CD4-positive, alpha-beta T cell treated with Interferon gamma for 1 hour (primary cell): ENCODE data around the gene PLBD1.

Experiments used
- DNase-seq: peaks from one replicate; pipeline ENCODE4 v3.0.0-alpha.2; 2020

Gene PLBD1

GRCh38 chr12:14482361-14482760 lies 85.3 kb downstream of the PLBD1 start:
- DNase-seq: no peak

GRCh38 chr12:14481201-14481600 lies 86.5 kb downstream of the PLBD1 start:
- no peak for DNase-seq

DNA sequence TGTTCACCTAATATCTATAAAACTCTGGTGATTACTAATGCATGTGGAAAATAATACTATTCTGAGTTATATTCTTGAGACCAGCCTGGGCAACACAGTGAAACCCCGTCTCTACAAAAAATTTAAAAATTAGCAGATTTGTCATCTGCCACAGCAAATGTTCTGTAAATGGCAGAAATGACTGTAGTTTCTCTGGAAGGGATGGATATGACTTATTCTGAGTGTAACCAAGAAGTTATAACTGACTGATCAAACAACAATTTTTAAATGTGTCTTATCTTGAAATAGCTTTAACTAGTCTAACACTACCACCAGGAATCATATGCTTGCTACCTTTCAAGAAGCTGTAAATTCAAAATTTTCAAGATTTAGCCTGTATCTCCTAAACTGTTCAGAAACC lies 88.7 kb downstream of the PLBD1 start:
- no peak for DNase-seq

DNA sequence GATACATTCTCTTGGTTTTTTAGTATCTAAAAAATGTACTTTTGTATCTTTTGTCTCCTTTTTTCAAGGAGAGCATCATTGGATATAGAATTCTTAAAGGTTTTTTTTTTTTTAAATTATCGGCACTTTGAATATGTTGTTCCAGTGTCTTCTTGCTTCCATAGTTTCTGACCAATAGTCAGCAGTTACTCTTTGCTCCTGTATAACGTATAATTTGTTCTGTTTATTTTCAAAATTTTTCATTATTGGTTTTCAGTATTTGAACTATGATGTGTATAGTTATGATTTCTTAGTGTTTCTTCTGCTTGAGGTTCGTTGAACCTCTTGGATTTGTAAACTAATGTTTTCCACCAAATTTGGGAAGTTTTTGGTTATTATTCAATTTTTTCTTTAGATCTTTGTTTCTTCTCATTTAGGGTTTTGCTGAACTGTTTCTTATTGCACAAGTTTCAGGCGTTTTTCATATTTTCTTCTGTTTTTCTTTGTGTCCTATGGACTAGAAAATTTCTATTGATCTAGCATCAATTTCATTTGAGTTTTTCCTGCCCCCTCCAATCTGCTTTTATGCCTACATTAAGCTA lies 93.9 kb downstream of the PLBD1 start:
- no peak for DNase-seq

DNA sequence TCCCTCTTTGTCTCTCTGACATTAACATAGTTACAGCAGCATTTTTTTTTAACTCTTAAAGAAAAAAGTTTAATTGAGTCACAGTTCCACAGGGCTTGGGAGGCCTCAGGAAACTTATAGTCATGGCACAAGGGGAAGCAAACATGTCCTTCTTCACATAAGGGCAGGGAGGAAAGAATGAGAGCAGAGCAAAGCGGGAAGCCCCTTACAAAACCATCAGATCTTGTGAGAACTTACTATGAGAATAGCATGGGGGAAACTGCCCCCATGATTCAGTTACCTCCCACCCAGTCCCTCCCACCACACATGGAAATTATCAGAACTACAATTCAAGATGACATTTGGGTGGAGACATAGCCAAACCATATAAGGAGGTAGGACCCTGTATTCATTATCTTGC lies 96.2 kb downstream of the PLBD1 start:
- no peak for DNase-seq

DNA sequence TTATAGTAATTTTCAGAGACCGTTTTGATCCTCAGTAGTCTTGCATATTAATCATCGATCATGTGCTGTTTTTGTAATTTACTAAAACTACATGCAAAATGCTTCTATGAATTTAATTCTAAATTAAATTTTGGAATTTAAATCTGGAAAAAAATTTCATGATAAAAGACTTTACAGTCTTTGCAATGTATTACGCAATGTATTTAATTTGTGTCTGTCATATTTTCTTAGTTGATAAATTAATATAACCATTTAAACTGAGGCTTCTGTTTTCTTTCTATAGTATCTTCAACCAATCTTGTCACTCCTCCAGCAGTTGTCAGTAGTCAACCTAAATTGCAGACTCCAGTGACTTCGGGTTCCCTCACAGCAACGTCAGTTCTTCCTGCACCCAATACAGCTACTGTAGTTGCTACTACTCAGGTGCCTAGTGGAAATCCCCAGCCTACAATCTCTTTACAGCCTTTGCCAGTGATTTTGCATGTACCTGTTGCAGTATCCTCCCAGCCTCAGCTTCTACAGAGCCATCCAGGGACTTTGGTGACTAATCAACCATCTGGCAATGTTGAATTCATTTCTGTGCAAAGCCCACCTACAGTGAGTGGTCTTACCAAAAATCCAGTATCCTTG lies 107.4 kb downstream of the PLBD1 start:
- no peak for DNase-seq

DNA sequence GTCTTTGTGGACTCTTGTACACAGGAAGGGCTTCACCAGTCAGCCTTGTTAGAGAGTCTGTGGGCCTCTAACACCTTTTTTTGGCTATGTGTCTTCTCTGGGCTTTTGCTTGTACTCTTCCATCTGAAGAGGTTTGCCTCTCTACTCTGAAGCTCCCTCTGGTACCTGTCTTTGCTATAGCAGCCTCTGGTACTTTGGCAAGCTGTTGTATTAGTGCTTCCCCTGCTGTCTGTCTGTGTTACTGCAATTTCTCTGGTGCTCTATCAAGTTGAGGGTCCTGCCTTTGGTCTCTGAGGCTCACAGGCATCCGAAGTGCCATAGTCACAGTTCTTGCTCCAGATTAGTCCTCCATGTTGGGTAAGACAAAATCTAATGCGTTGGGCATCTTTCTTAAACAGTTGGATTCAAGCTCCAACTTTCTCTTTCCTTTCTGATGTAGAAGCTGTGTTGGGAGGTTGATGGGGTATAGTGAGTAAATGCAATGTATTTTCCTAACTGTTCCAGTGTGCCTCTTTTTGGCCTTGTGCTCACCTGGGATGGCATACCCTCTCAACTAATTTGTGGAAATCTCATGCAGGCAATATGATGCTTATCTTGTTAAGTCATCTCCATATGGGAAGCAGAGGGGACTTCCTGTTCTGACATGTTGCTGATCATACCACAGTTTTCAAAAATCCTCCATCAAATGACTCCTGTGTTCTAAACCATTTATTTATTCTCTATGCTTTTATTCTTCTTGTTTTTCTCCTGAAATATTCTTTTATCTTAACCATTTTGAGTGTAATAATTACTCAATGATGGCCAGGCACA lies 113.4 kb downstream of the PLBD1 start:
- DNase-seq: peak; percentile 18
